PC-9 (cell line): Measurements from ENCODE around the gene SAG.

ENCODE experiments used
- CTCF ChIP-seq: fragments of 200-600 bp; sonication (generic); conservative IDR thresholded peaks from 2 replicates; pipeline ENCODE4 v1.6.1; 2017; ENCODE audit warnings: mixed run types, antibody characterized with exemption, mild to moderate bottlenecking, moderate library complexity
- EZH2 ChIP-seq: fragments of 200-600 bp; sonication (generic); IDR thresholded peaks from 2 replicates; pipeline ENCODE4 v1.8.0; 2017; ENCODE audit warnings: antibody characterized with exemption, low read depth

- no peak for TF ChIP-seq CTCF
- TF ChIP-seq EZH2: no peak
Observed at GRCh38 chr2:233355916-233356315, 48.3 kb downstream of the SAG start.
